HT-29 (cell line): ENCODE data around the gene ARPC2. TPM values are rescaled to one million over a fixed set of nuclear protein-coding genes. Genes with fewer than 3 reads are reported as not detected.
"Not testable (repeated sequence)": the region's sequence is repeated elsewhere in the genome, so short reads cannot be mapped to it uniquely, and the experiment has no call there.

Experiments
- DNase-seq: peaks from one replicate; pipeline ENCODE4 v3.0.0-alpha.2; 2015; ENCODE audit warnings: low spot score
- total RNA-seq: library from RNA; depleted of rRNA; stranded (reverse); fragments of >200 nt; shearing (Covaris generic); gene quantifications from 2 replicates; pipeline ENCODE4 v1.2.3, GENCODE V29; 2014

ARPC2 gene
- total RNA-seq, 1 experiment from 2014 or later: 220 TPM

GRCh38 chr2:218270721-218271486 lies 53.9 kb downstream of the ARPC2 start:
- peak; percentile 56 for DNase-seq

GRCh38 chr2:218271487-218271797 lies 54.5 kb downstream of the ARPC2 start:
- DNase-seq: peak; percentile 60

GRCh38 chr2:218271865-218272530 lies 55.0 kb downstream of the ARPC2 start:
- DNase-seq: peak; percentile 23

DNA sequence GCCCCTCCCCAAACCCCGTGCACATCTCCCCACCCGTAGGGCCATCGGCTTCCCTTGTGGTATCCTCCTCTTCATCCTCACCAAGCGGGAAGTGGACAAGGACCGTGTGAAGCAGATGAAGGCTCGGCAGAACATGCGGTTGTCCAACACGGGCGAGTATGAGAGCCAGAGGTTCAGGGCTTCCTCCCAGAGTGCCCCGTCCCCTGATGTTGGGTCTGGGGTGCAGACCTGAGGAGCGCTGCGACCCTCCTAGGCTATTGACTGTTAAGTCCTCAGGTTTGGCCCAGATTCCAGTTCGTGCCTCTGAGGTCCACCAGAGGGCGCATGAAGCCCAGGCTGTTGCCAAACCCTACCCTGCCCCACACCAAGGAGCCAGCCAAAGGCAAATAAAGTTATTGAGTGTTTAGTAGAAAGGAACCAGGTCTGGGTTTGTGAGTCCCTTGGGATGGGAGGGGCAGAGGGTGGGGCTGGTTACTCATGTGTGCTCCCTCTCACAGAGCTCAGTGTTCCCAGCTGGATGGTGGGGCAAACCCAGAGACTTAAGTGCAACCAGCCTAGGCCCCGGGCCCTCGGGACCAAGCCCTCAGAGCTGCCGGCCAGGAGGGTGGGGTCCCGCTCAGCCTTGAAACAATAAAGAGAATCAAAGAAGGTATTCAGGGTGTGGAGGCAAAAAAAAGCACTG lies 55.7 kb downstream of the ARPC2 start:
- peak; percentile 94 for DNase-seq

DNA sequence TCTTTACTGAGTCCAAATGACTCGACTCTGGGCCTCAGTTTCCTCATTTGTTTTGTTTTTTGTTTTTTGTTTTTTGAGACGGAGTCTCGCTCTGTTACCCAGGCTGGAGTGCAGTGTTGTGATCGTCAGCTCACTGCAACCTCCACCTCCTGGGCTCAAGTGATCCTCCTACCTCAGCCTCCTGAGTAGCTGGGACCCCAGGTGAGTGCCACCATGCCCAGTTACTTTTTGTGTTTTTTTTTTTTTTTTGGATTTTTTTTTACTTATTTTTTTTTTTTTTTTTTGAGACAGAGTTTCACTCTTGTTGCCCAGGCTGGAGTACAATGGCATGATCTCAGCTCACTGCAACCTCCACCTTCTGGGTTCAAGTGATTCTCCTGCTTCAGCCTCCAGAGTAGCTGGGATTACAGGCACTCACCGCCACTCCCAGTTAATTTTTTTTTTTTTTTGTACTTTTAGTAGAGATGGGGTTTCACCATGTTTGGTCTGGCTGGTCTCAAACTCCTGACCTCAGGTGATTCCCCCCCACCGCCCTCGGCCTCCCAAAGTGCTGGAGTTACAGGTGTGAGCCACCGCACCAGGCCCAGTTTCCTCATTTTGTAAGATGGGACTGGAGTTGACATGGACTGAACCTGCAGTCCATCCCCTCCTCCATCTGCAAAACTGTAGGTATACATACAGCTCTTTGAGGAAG lies 56.4 kb downstream of the ARPC2 start:
- not testable (repeated sequence) for DNase-seq

- DNase-seq: no peak
These were observed 56.9 kb downstream of the ARPC2 start for GRCh38 chr2:218273908-218274249.

DNA sequence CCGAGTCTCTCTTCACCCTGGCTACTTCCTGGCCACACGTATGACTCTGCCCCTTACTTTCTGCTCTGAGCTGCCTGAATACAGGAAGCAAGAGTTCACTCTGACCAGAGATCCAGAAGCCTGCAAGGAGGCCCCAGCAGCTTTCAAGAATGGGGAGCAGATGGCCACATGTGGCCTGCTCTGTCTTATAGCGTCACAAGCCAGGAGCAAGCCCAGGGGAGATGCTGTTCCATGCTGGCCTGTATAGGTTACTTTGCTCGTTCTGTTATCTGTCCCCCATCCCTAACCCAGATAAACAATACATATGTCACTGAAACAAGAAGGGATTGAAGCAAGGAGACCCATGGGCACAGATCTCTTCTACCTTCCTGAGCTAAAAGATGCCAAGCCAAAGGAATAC lies 57.6 kb downstream of the ARPC2 start:
- DNase-seq: no peak

- no peak for DNase-seq
These were observed 58.5 kb downstream of the ARPC2 start for GRCh38 chr2:218275371-218276072.

DNA sequence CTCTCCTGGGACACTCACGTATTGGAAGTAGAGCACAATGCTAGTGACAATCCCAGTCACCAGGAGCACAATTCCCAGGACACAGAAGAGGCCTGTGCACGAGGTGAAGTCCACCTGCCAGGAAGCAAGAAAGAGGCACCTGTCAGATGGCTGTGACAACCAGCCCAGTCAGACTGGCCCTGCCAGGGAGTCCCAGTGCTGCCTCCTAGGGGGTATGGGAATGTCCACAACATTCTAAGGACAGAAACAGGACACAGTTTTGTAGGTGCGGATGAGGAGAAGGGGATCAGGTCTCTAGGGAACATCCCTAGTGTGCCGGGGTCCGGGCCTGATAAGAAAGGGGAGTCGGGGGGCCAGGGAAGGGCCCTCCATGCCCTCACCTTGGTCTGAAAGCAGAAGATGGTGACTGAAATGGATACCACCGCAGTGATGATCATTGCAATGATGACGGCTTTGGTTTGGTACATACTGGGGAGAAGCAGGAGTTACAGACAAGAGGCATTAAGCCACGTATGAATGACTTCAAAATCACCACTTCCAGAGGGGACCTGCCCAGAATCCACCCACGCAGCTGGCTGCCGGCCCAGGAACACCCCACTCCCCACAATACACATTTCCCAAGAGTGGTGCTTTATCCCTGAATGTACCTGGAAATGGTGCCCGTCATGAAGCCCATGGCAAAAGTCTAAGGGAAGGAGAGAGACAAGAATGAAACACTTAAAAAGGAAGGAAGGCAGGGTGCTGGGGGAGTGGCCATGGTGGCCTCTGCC lies 60.2 kb downstream of the ARPC2 start:
- no peak for DNase-seq

DNA sequence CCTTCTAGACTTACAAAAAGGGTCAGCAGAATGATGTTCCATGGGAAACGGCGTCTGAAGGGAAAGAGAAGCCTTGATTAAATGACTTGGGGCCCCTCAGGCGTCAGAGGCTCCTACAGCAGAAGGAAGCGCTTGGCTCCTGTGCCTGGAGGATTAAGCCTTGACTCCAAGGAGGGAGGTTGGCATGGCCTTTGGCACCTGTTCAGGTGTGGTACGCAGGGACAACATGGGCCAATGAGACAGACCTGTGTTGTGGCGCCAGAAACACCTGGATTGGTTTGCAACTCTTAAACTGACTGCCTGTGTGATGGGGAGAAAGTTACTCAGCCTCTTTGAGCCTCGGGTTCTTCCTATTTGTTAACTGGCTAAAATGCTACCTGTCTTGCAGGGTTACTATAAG lies 60.9 kb downstream of the ARPC2 start:
- DNase-seq: no peak

- no peak for DNase-seq
These were observed 61.8 kb downstream of the ARPC2 start for GRCh38 chr2:218278531-218279360.

DNA sequence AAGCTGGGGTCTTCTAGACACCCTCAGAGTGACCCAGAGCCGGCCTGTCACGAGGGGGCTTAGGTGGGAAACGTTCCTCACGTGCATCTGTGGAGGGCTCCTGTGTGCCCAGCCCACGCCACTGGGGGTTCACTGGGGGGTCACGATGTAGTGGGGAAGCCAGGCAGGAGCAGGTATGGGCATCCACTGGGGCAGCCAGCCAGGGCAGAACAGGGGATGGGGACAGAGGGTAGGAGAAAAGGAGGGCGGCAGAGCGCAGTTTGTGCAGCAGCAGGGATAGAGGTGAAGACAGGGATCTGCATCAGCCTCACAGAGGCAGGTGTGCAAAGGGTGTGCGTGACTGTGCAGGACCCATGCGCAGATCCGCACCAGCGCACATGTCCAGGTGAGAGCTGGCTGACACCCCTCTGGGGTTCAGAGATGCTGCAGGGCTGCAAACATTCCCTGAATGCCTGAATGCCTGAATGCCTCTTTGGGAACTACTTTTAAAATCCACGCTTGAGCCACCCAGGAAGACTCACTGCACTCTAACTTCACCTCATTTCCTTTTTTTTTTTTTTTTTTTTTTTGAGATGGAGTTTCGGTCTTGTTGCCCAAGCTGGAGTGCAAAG lies 63.4 kb downstream of the ARPC2 start:
- no peak for DNase-seq

DNA sequence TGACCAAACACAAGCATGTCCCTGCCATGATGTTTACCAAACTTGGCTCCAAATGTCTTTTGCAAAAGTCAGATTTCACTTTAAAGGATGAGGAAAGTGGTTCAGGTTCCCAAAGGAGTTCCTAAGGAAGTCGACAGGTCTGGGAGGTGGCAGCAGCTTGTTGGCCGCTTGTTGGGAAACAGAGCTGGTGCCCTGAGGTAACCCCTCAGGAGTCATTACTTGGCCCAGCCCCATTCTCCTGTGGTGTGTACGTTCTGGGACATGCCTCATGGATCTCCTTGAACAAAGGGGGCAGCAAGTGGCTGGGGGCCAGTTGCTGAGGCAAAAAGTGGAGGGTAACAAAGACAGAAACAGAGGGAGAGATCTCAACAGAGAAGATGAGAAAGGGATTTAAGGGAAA lies 64.5 kb downstream of the ARPC2 start:
- no peak for DNase-seq

DNA sequence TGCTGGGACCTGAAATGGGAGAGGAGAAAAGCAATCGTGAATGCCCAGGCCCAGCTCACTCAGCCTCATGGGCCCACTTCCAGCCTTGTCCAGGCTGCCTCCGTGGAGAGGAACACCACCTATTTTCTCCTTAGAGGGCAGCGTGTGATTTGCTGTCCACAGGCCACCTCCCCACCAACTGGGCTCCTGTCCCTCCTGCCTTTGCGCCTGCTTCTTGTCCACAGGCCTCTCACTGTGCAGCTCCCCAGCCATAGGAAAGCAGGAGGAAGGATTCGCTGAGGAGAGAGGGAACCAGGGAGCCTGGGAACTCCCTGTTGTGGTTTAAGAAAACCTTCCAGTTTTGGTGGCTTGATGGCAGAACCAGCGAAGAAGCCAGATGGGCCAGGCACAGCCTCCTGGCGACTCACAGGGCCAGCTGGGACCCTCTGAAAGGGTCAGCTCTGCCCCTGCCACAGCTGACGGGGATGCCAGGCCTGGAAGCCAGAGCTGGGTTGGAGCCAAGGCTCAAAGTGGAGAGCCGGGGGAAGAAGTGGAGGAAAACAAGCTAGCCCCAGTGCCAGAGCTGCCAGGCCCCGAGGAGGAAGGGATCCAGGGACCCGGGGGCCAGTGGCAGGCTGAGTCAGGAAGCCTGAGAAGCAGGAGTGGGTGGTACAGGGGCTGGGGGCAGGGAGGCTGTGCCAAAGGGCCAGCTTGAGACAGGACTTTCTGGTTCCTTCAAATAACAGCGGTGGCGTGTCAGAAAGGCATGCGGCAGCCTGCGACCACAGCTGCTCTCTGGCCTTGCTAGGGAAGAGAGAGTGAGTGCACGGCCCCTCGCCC lies 65.4 kb downstream of the ARPC2 start:
- peak; percentile 95 for DNase-seq

GRCh38 chr2:218284106-218284811 lies 67.3 kb downstream of the ARPC2 start:
- peak; percentile 79 for DNase-seq

GRCh38 chr2:218285604-218286003 lies 68.6 kb downstream of the ARPC2 start:
- no peak for DNase-seq

DNA sequence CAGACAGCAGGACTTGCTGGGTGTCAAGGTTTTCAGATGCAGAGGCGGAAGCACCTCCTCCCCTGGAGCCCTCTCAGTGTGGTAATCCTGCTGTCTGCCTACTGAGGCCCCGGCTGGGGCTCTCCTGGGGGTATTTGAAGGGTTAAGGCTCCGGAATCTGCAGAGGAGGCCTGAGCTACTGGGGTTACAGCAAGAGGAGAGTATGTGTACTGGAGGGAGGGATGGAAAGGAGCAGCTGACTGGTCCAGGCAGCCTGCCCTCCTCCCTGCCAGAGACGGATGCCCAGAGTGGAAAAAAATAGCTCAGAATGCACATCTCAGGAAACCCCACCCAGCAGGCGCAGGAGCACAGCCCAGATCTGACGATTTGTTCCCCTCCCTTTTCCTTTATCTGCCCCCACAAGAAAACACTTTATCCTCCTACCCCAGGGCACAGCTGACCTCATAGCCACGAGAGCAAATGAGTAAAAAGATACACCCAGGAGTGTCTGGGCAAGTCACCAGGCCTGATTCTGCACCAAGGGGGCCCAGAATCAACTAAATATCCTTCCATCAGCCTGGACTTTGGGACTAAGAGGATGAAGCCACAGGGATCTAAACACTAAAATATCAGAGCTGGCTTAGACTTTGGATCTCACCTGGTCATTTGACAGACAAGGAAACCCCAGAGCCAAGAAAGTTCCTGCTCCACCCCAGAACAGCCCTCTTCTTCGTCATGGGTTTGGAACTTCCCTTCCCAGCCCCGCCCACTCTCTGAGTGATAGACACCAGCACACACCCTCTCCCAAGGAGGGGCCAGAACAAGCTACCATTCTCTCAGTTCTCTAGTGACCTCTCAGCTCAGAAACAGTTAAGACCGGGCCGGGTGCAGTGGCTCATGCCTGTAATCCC lies 69.8 kb downstream of the ARPC2 start:
- DNase-seq: peak; percentile 99
